ENCODE results near the gene MADD.

The MADD gene

GRCh38 chr11:47242596-47243192 lies 27.2 kb upstream of the MADD start:
- no peak overlapping the region for H3K4me2 ChIP-seq (ENCODE audit: low read length)
- H3K4ac ChIP-seq (ENCODE audit: low read depth, low read length): no peak overlapping the region
- H2BK12ac ChIP-seq (ENCODE audit: low read length): no peak overlapping the region
- H3K79me1 ChIP-seq (ENCODE audit: low read length): no peaks in the 10 kb centered on the region
- H3K18ac ChIP-seq (ENCODE audit: low read length): no peak overlapping the region
- H3K4me3 ChIP-seq (ENCODE audit: low read depth, low read length): no peak overlapping the region
- H3K4me1 ChIP-seq (ENCODE audit: control insufficient read depth in 1 of 2, insufficient read depth in 2 of 2, low read length in 2 of 2): peaks cover 0 to under 1% of the 10 kb centered on the region in 2 experiments
- no peak overlapping the region for H3K9ac ChIP-seq (ENCODE audit: low read length)
- no peaks in the 10 kb centered on the region for H3K27me3 ChIP-seq (ENCODE audit: insufficient read depth, low read length)
- no peak for DNase-seq
- H4K91ac ChIP-seq (ENCODE audit: low read depth, low read length): no peak overlapping the region
- no peak overlapping the region for H3K14ac ChIP-seq (ENCODE audit: low read length)
- no peak overlapping the region for H2BK5ac ChIP-seq (ENCODE audit: low read depth, low read length, poor library complexity)
- H2AFZ ChIP-seq (ENCODE audit: insufficient read depth, low read length, poor library complexity): no peak overlapping the region
- H3K9me3 ChIP-seq (ENCODE audit: insufficient read depth, low read depth, low read length): no peaks in the 10 kb centered on the region
- H4K12ac ChIP-seq (ENCODE audit: low read depth, low read length): no peak overlapping the region
- no peak overlapping the region for H4K8ac ChIP-seq (ENCODE audit: low read depth, low read length)
- H3K23ac ChIP-seq (ENCODE audit: low read length): no peak overlapping the region
- no peaks in the 10 kb centered on the region for H3K79me2 ChIP-seq (ENCODE audit: control insufficient read depth, insufficient read depth, low read length, poor library complexity)
- no peak overlapping the region for H3K27ac ChIP-seq (ENCODE audit: low read depth, low read length)
- H2AK5ac ChIP-seq (ENCODE audit: low read length): no peak overlapping the region
- WGBS (ENCODE audit: extremely low coverage, insufficient coverage, insufficient read length): no CpG with 5 or more reads among the region's 21 CpGs
- peaks cover 47 to 67% of the 10 kb centered on the region in 2 experiments for H3K36me3 ChIP-seq (ENCODE audit: control insufficient read depth in 1 of 2, insufficient read depth in 2 of 2, low read length in 2 of 2)
- no peak overlapping the region for H2BK120ac ChIP-seq (ENCODE audit: insufficient read depth, low read length, poor library complexity)

GRCh38 chr11:47243454-47243853 lies 26.5 kb upstream of the MADD start:
- Histone ChIP-seq H3K18ac (ENCODE audit: low read length) (no peak overlapping the region), H2BK120ac (ENCODE audit: insufficient read depth, low read length, poor library complexity) (no peak overlapping the region), H3K14ac (ENCODE audit: low read length) (no peak overlapping the region), H3K79me1 (ENCODE audit: low read length) (peaks cover 3% of the 10 kb centered on the region), H2AFZ (ENCODE audit: insufficient read depth, low read length, poor library complexity) (no peak overlapping the region), H3K27ac (ENCODE audit: low read depth, low read length) (no peak overlapping the region), H2AK5ac (ENCODE audit: low read length) (no peak overlapping the region), H3K27me3 (ENCODE audit: insufficient read depth, low read length) (no peaks in the 10 kb centered on the region), H3K4me3 (ENCODE audit: low read depth, low read length) (no peak overlapping the region), H3K79me2 (ENCODE audit: control insufficient read depth, insufficient read depth, low read length, poor library complexity) (peaks cover 2% of the 10 kb centered on the region), H4K91ac (ENCODE audit: low read depth, low read length) (no peak overlapping the region), H2BK5ac (ENCODE audit: low read depth, low read length, poor library complexity) (no peak overlapping the region), H3K4ac (ENCODE audit: low read depth, low read length) (no peak overlapping the region), H3K23ac (ENCODE audit: low read length) (no peak overlapping the region), H4K8ac (ENCODE audit: low read depth, low read length) (no peak overlapping the region), H4K12ac (ENCODE audit: low read depth, low read length) (no peak overlapping the region), H3K4me1 (ENCODE audit: control insufficient read depth in 1 of 2, insufficient read depth in 2 of 2, low read length in 2 of 2) (peaks cover 4 to 7% of the 10 kb centered on the region in 2 experiments), H3K9ac (ENCODE audit: low read length) (no peak overlapping the region), H3K9me3 (ENCODE audit: insufficient read depth, low read depth, low read length) (no peaks in the 10 kb centered on the region), H3K36me3 (ENCODE audit: control insufficient read depth in 1 of 2, insufficient read depth in 2 of 2, low read length in 2 of 2) (peaks cover 45 to 62% of the 10 kb centered on the region in 2 experiments), H3K4me2 (ENCODE audit: low read length) (no peak overlapping the region), H2BK12ac (ENCODE audit: low read length) (no peak overlapping the region)
- no CpG with 5 or more reads among the region's 4 CpGs for WGBS (ENCODE audit: extremely low coverage, insufficient coverage, insufficient read length)
- DNase-seq: no peak

- H3K18ac ChIP-seq (ENCODE audit: low read length): no peak overlapping the region
- no peak overlapping the region for H4K8ac ChIP-seq (ENCODE audit: low read depth, low read length)
- no peak overlapping the region for H3K4ac ChIP-seq (ENCODE audit: low read depth, low read length)
- peaks cover 12% of the 10 kb centered on the region for H3K79me1 ChIP-seq (ENCODE audit: low read length)
- H3K79me2 ChIP-seq (ENCODE audit: control insufficient read depth, insufficient read depth, low read length, poor library complexity): peaks cover 9% of the 10 kb centered on the region
- H2BK120ac ChIP-seq (ENCODE audit: insufficient read depth, low read length, poor library complexity): no peak overlapping the region
- H3K4me3 ChIP-seq (ENCODE audit: low read depth, low read length): no peak overlapping the region
- no peak overlapping the region for H2AK5ac ChIP-seq (ENCODE audit: low read length)
- H3K14ac ChIP-seq (ENCODE audit: low read length): no peak overlapping the region
- H3K36me3 ChIP-seq (ENCODE audit: control insufficient read depth in 1 of 2, insufficient read depth in 2 of 2, low read length in 2 of 2): peaks cover 36 to 51% of the 10 kb centered on the region in 2 experiments
- no peak overlapping the region for H4K91ac ChIP-seq (ENCODE audit: low read depth, low read length)
- H2AFZ ChIP-seq (ENCODE audit: insufficient read depth, low read length, poor library complexity): no peak overlapping the region
- no peak overlapping the region for H2BK12ac ChIP-seq (ENCODE audit: low read length)
- no peak overlapping the region for H3K27ac ChIP-seq (ENCODE audit: low read depth, low read length)
- no peak overlapping the region for H2BK5ac ChIP-seq (ENCODE audit: low read depth, low read length, poor library complexity)
- peaks cover 10 to 13% of the 10 kb centered on the region in 2 experiments for H3K4me1 ChIP-seq (ENCODE audit: control insufficient read depth in 1 of 2, insufficient read depth in 2 of 2, low read length in 2 of 2)
- no peak overlapping the region for H3K23ac ChIP-seq (ENCODE audit: low read length)
- WGBS (ENCODE audit: extremely low coverage, insufficient coverage, insufficient read length): no CpG with 5 or more reads among the region's 23 CpGs
- no peaks in the 10 kb centered on the region for H3K9me3 ChIP-seq (ENCODE audit: insufficient read depth, low read depth, low read length)
- no peak overlapping the region for H4K12ac ChIP-seq (ENCODE audit: low read depth, low read length)
- H3K4me2 ChIP-seq (ENCODE audit: low read length): no peak overlapping the region
- H3K9ac ChIP-seq (ENCODE audit: low read length): no peak overlapping the region
- DNase-seq: peak in 1 of 2 donors; percentile 47
- H3K27me3 ChIP-seq (ENCODE audit: insufficient read depth, low read length): no peaks in the 10 kb centered on the region
These were observed 25.2 kb upstream of the MADD start for GRCh38 chr11:47244448-47245350.

GRCh38 chr11:47245611-47246357 lies 24.1 kb upstream of the MADD start:
- no peak overlapping the region for H3K4me3 ChIP-seq (ENCODE audit: low read depth, low read length)
- no peaks in the 10 kb centered on the region for H3K9me3 ChIP-seq (ENCODE audit: insufficient read depth, low read depth, low read length)
- H3K14ac ChIP-seq (ENCODE audit: low read length): no peak overlapping the region
- H3K27me3 ChIP-seq (ENCODE audit: insufficient read depth, low read length): no peaks in the 10 kb centered on the region
- no peak overlapping the region for H4K8ac ChIP-seq (ENCODE audit: low read depth, low read length)
- no peak overlapping the region for H2BK120ac ChIP-seq (ENCODE audit: insufficient read depth, low read length, poor library complexity)
- WGBS (ENCODE audit: extremely low coverage, insufficient coverage, insufficient read length): no CpG with 5 or more reads among the region's 11 CpGs
- H4K12ac ChIP-seq (ENCODE audit: low read depth, low read length): no peak overlapping the region
- H3K36me3 ChIP-seq (ENCODE audit: control insufficient read depth in 1 of 2, insufficient read depth in 2 of 2, low read length in 2 of 2): peaks cover 31 to 42% of the 10 kb centered on the region in 2 experiments
- no peak overlapping the region for H2AFZ ChIP-seq (ENCODE audit: insufficient read depth, low read length, poor library complexity)
- H3K4me2 ChIP-seq (ENCODE audit: low read length): no peak overlapping the region
- no peak overlapping the region for H2AK5ac ChIP-seq (ENCODE audit: low read length)
- H3K4ac ChIP-seq (ENCODE audit: low read depth, low read length): no peak overlapping the region
- H3K27ac ChIP-seq (ENCODE audit: low read depth, low read length): no peak overlapping the region
- peaks cover 12% of the 10 kb centered on the region for H3K79me1 ChIP-seq (ENCODE audit: low read length)
- DNase-seq: no peak
- H2BK5ac ChIP-seq (ENCODE audit: low read depth, low read length, poor library complexity): no peak overlapping the region
- no peak overlapping the region for H3K9ac ChIP-seq (ENCODE audit: low read length)
- H3K18ac ChIP-seq (ENCODE audit: low read length): no peak overlapping the region
- H3K79me2 ChIP-seq (ENCODE audit: control insufficient read depth, insufficient read depth, low read length, poor library complexity): peaks cover 9% of the 10 kb centered on the region
- H3K4me1 ChIP-seq (ENCODE audit: control insufficient read depth in 1 of 2, insufficient read depth in 2 of 2, low read length in 2 of 2): peaks cover 10 to 13% of the 10 kb centered on the region in 2 experiments
- H4K91ac ChIP-seq (ENCODE audit: low read depth, low read length): no peak overlapping the region
- no peak overlapping the region for H2BK12ac ChIP-seq (ENCODE audit: low read length)
- H3K23ac ChIP-seq (ENCODE audit: low read length): no peak overlapping the region

Measured in trophoblast cell (in vitro differentiated cells and primary cell).